Kidney epithelial cell (primary cell): Measurements from ENCODE around the gene KRT38. TPM values are rescaled to one million over a fixed set of nuclear protein-coding genes. Genes with fewer than 3 reads are reported as not detected.

ENCODE experiments used
- DNase-seq: peaks from one replicate; pipeline ENCODE4 v3.0.0-alpha.2; 2010; ENCODE audit warnings: low read depth
- H3K27me3 ChIP-seq: 2 replicates; pipeline ENCODE4 v1.6.0; 2011; ENCODE audit warnings: low read length; ENCODE audit not compliant: control insufficient read depth, insufficient read depth
- H3K36me3 ChIP-seq: 2 replicates; pipeline ENCODE4 v1.5.1; 2011; ENCODE audit warnings: low read length; ENCODE audit not compliant: control insufficient read depth, insufficient read depth
- H3K4me3 ChIP-seq: 2 replicates; pipeline ENCODE4 v1.5.1; 2011; ENCODE audit warnings: low read depth, mild to moderate bottlenecking, control low read depth, low read length
- CTCF ChIP-seq: IDR thresholded peaks from 2 replicates; pipeline ENCODE4 v1.5.1; 2011; ENCODE audit warnings: mild to moderate bottlenecking, moderate library complexity, low read length, control low read depth, inconsistent platforms; ENCODE audit not compliant: insufficient read depth, poor library complexity, severe bottlenecking
- total RNA-seq: library from RNA; depleted of rRNA; stranded (reverse); fragments of >200 nt; gene quantifications from 2 replicates; pipeline ENCODE4 v1.2.3, GENCODE V29; 2015

KRT38 gene
- total RNA-seq, 1 donor from 2014 or later, result not detected

- DNase-seq, result no peak
- H3K36me3 ChIP-seq, result no peaks in the 10 kb centered on the region
- no peak overlapping the region for H3K4me3 ChIP-seq
- TF ChIP-seq CTCF, result no peak
- no peaks in the 10 kb centered on the region for H3K27me3 ChIP-seq
Observed at GRCh38 chr17:41407226-41407625, 33.6 kb downstream of the KRT38 start.

- peak; percentile 25 for TF ChIP-seq CTCF
- DNase-seq, result no peak
Observed at GRCh38 chr17:41406205-41406604, 34.6 kb downstream of the KRT38 start.

GRCh38 chr17:41404024-41404671 is 36.6 kb downstream of the KRT38 start:
- H3K36me3 ChIP-seq, result no peaks in the 10 kb centered on the region
- peak; percentile 99 for DNase-seq
- H3K4me3 ChIP-seq, result no peak overlapping the region
- H3K27me3 ChIP-seq, result no peaks in the 10 kb centered on the region
- no peak for TF ChIP-seq CTCF

More at GRCh38 chr17:41406205-41406604, 34.6 kb downstream of the KRT38 start:
- Histone ChIP-seq H3K27me3 (no peaks in the 10 kb centered on the region), H3K4me3 (no peak overlapping the region), H3K36me3 (no peaks in the 10 kb centered on the region)

GRCh38 chr17:41403404-41404023 is 37.3 kb downstream of the KRT38 start:
- DNase-seq, result no peak
- no peaks in the 10 kb centered on the region for H3K27me3 ChIP-seq
- no peak overlapping the region for H3K4me3 ChIP-seq
- TF ChIP-seq CTCF, result no peak
- no peaks in the 10 kb centered on the region for H3K36me3 ChIP-seq

- no peak for TF ChIP-seq CTCF
- H3K27me3 ChIP-seq, result no peaks in the 10 kb centered on the region
- no peak for DNase-seq
- H3K36me3 ChIP-seq, result no peaks in the 10 kb centered on the region
- H3K4me3 ChIP-seq, result no peak overlapping the region
Observed at GRCh38 chr17:41402161-41402560, 38.6 kb downstream of the KRT38 start.
